K562 (cell line): ENCODE results near the gene IL5. TPM values are rescaled to one million over a fixed set of nuclear protein-coding genes. Genes with fewer than 3 reads are reported as not detected.

ENCODE experiments used
- ATAC-seq: fragments of 200-7000 bp; cut with Tn5 transposase; 3 replicates; pipeline ENCODE4 v1.9.1; 2020; ENCODE audit warnings: moderate library complexity
- BruUV-seq: library from RNA; stranded (reverse); fragments of 400-500 nt; replicated peaks from 2 replicates; lab custom pipeline; 2021; lab: Mats Ljungman, UMichigan
- CTCF ChIA-PET: fragments of 300-600 bp; formaldehyde crosslinking; extraction: SDS; loops from one replicate; lab custom pipeline; 2021; ENCODE audit warnings: low intra/inter-chr PET ratio; lab: Yijun Ruan, JAX
- POLR2A ChIA-PET: fragments of 300-600, 350-650 bp; sonication (Branson Sonifier 250); formaldehyde crosslinking; extraction: SDS; loops from one replicate; lab custom pipeline; 2021; ENCODE audit warnings: antibody characterized with exemption, inconsistent platforms; lab: Yijun Ruan, JAX
- DNase-seq, 4 experiments: peaks; one replicate each; pipeline versions ENCODE4 v3.0.0 to v3.0.0-alpha.2; 2011 to 2018; ENCODE audit warnings: low spot score in 3 of 4, mixed read lengths in 3 of 4; ENCODE audit errors: extremely low read depth in 1 of 4
- FAIRE-seq: peaks from 2 replicates; lab custom pipeline; 2011; peaks lifted over from hg19 to GRCh38; lab: Jason Lieb, UNC
- H2AFZ ChIP-seq: 2 replicates; pipeline ENCODE4 v1.6.0; 2011; ENCODE audit warnings: low read depth, low read length, control low read depth, inconsistent platforms
- H3K27ac ChIP-seq: fragments of 200-600 bp; 3 replicates; pipeline ENCODE4 v1.8.0; 2011; ENCODE audit warnings: low read depth, mild to moderate bottlenecking, control low read depth, inconsistent platforms, low read length, moderate library complexity, mixed read lengths; ENCODE audit errors: extremely low read depth
- H3K27me3 ChIP-seq, 2 experiments: fragments of 300-600 bp in 1 of 2; 2 replicates in 1 of 2; 3 replicates in 1 of 2; pipeline versions ENCODE4 v1.6.0 to v1.8.0; 2011; ENCODE audit warnings: inconsistent platforms in 2 of 2, low read length in 2 of 2, mild to moderate bottlenecking in 1 of 2, mixed read lengths in 1 of 2, moderate library complexity in 1 of 2; ENCODE audit not compliant: control insufficient read depth in 2 of 2, insufficient read depth in 2 of 2
- H3K36me3 ChIP-seq: fragments of 300-600 bp; 3 replicates; pipeline ENCODE4 v1.8.0; 2011; ENCODE audit warnings: mild to moderate bottlenecking, low read length, inconsistent platforms; ENCODE audit not compliant: control insufficient read depth, insufficient read depth
- H3K4me1 ChIP-seq, 2 experiments: fragments of 200-600 bp in 1 of 2; replicated peaks in 1 of 2; 2 replicates in 1 of 2; 3 replicates in 1 of 2; pipeline versions ENCODE4 v1.5.1 to v1.8.0; 2011; ENCODE audit warnings: inconsistent platforms in 2 of 2, low read length in 2 of 2, mild to moderate bottlenecking in 1 of 2, mixed read lengths in 1 of 2, moderate library complexity in 1 of 2; ENCODE audit not compliant: control insufficient read depth in 2 of 2, insufficient read depth in 2 of 2
- H3K4me2 ChIP-seq: 2 replicates; pipeline ENCODE4 v1.6.1; 2011; ENCODE audit warnings: low read length, control low read depth, inconsistent platforms, mixed read lengths; ENCODE audit not compliant: insufficient read depth
- H3K4me3 ChIP-seq: fragments of 200-600 bp; sonication (generic), shearing (Covaris generic); 2 replicates; pipeline ENCODE4 v1.5.1; 2016; ENCODE audit warnings: control low read depth, inconsistent platforms
- H3K79me2 ChIP-seq: fragments of 200-600 bp; 3 replicates; pipeline ENCODE4 v1.8.0; 2011; ENCODE audit warnings: low read length, inconsistent platforms; ENCODE audit not compliant: control insufficient read depth, insufficient read depth
- H3K9ac ChIP-seq, 2 experiments: 2 replicates each; pipeline versions ENCODE4 v1.6.0 to v1.6.1; 2011; ENCODE audit warnings: low read depth in 2 of 2, low read length in 2 of 2, control low read depth in 1 of 2, inconsistent platforms in 1 of 2, mild to moderate bottlenecking in 1 of 2, mixed read lengths in 1 of 2; ENCODE audit not compliant: insufficient read depth in 1 of 2
- H3K9me1 ChIP-seq: one replicate; pipeline ENCODE4 v1.6.0; 2011; ENCODE audit warnings: inconsistent platforms, mild to moderate bottlenecking, low read length, moderate library complexity; ENCODE audit not compliant: control insufficient read depth, insufficient read depth
- H3K9me3 ChIP-seq: replicated peaks from 2 replicates; pipeline ENCODE4 v1.5.1; 2011; ENCODE audit warnings: low read depth, low read length, inconsistent platforms; ENCODE audit not compliant: control insufficient read depth, insufficient read depth
- H4K20me1 ChIP-seq: replicated peaks from 2 replicates; pipeline ENCODE4 v1.6.1; 2011; ENCODE audit warnings: low read length, inconsistent platforms, mixed read lengths; ENCODE audit not compliant: control insufficient read depth, insufficient read depth
- BCOR ChIP-seq: fragments of 450-650 bp; IDR thresholded peaks from 2 replicates; pipeline ENCODE4 v1.6.1; 2016
- CBFA2T2 ChIP-seq: fragments of 450-650 bp; conservative IDR thresholded peaks from 2 replicates; pipeline ENCODE4 v1.6.1; 2017; ENCODE audit warnings: mild to moderate bottlenecking
- CCNT2 ChIP-seq: IDR thresholded peaks from 2 replicates; pipeline ENCODE4 v1.6.1; 2011; ENCODE audit warnings: borderline replicate concordance, low read depth, mild to moderate bottlenecking, moderate library complexity, mixed read lengths, low read length; ENCODE audit not compliant: insufficient read length; ENCODE audit errors: extremely low read depth
- HNRNPK ChIP-seq: fragments of 200-400 bp; formaldehyde crosslinking; IDR thresholded peaks from one replicate; pipeline ENCODE4 v1.6.1; 2018; ENCODE audit warnings: mild to moderate bottlenecking, low read depth, low read length; ENCODE audit not compliant: poor library complexity, severe bottlenecking
- HOMEZ ChIP-seq: fragments of 250-450 bp; sonication (Bioruptor Pico); IDR thresholded peaks from 2 replicates; pipeline ENCODE4 v1.4.0; 2020; ENCODE audit warnings: mild to moderate bottlenecking, moderate library complexity
- KDM1A ChIP-seq, 2 experiments: fragments of 450-650 bp; IDR thresholded peaks; 2 replicates each; pipeline ENCODE4 v1.6.1; 2016; ENCODE audit warnings: mild to moderate bottlenecking in 2 of 2
- MBD1 ChIP-seq: fragments of 250-450 bp; sonication (Bioruptor Pico); IDR thresholded peaks from 2 replicates; pipeline ENCODE4 v1.8.0; 2022; ENCODE audit warnings: inconsistent platforms
- MXD1 ChIP-seq: fragments of 250-450 bp; sonication (Bioruptor Pico); IDR thresholded peaks from 2 replicates; pipeline ENCODE4 v1.8.0; 2021; ENCODE audit warnings: borderline replicate concordance, mild to moderate bottlenecking, moderate library complexity; ENCODE audit not compliant: poor library complexity, severe bottlenecking
- TBP ChIP-seq: optimal IDR thresholded peaks from 2 replicates; pipeline ENCODE3; 2011; ENCODE audit warnings: low read depth, low read length, improper control_type of control experiment
- TRIM25 ChIP-seq: fragments of 450-650 bp; IDR thresholded peaks from 2 replicates; pipeline ENCODE4 v1.7.0; 2016; ENCODE audit warnings: borderline replicate concordance
- ZBTB5 ChIP-seq: fragments of 450-650 bp; IDR thresholded peaks from 2 replicates; pipeline ENCODE4 v1.6.1; 2017; ENCODE audit warnings: antibody characterized with exemption
- ZBTB7A ChIP-seq: IDR thresholded peaks from 2 replicates; pipeline ENCODE4 v1.6.1; 2011; ENCODE audit warnings: low read depth, mild to moderate bottlenecking, low read length, moderate library complexity, borderline replicate concordance; ENCODE audit not compliant: control insufficient read depth
- ZNF436 ChIP-seq: fragments of 250-450, 450-650 bp; sonication (Bioruptor Pico); formaldehyde crosslinking; IDR thresholded peaks from 2 replicates; pipeline ENCODE4 v1.7.0; 2020; ENCODE audit warnings: mild to moderate bottlenecking
- ZNF695 ChIP-seq: fragments of 450-650 bp; formaldehyde crosslinking; IDR thresholded peaks from 2 replicates; pipeline ENCODE4 v1.4.0; 2020; ENCODE audit warnings: mild to moderate bottlenecking, moderate library complexity
- WGBS: fragments of 100-300 bp; shearing (Covaris generic); methylation state at CpG from one replicate; pipeline ENCODE4 v1.1.6; 2016; ENCODE audit warnings: low coverage, mixed read lengths; ENCODE audit not compliant: insufficient coverage; ENCODE audit errors: missing lambda C conversion rate; 5-methylcytosine and 5-hydroxymethylcytosine counted together
- in situ Hi-C: fragments of 300-500 bp; cut with MboI; formaldehyde crosslinking; loops from 4 replicates; pipeline ENCODE4 v1.15.0; 2018; ENCODE audit warnings: inconsistent platforms, mixed read lengths
- intact Hi-C: fragments of 100-400 bp; cut with micrococcal nuclease; formaldehyde crosslinking; loops from 2 replicates; pipeline ENCODE4 v1.14.2; 2022
- polyA plus RNA-seq, 8 experiments: library from polyadenylated mRNA; depleted of rRNA in 4 of 8; stranded (reverse) in 5 of 8; unstranded in 3 of 8; fragments of >200 nt; fragmentation: Nextera tagmentation in 2 of 8; fragmentation: Illumina TruSeq in 1 of 8; extraction: Ambion mirVana in 2 of 8; extraction: Trizol in 1 of 8; gene quantifications; 2 replicates each; pipeline versions ENCODE4 v1.2.1 to v1.2.3, GENCODE V29; 2011 to 2014; ENCODE audit warnings: inconsistent platforms in 1 of 8, missing spikeins in 1 of 8
- total RNA-seq, 7 experiments: library from RNA; depleted of rRNA in 6 of 7; stranded (reverse); fragments of >200 nt in 6 of 7; fragmentation: Illumina TruSeq in 2 of 7; extraction: Trizol in 2 of 7; gene quantifications; 2 replicates each; pipeline versions ENCODE4 v1.2.1 to v1.2.3, GENCODE V29; 2011 to 2021; ENCODE audit warnings: low replicate concordance in 1 of 7

IL5 gene
- total and polyA plus RNA-seq, 9 of the 15 experiments (the other 6 are each of a cell fraction or from before 2014, with no cell fraction given), result 0.44 TPM; not detected in 8

- in situ Hi-C loops, result no loop called here
- FAIRE-seq (no peak), ATAC-seq (no peak), DNase-seq (no peak)
- Histone ChIP-seq H3K9me1 (no peaks in the 10 kb centered on the region), H2AFZ (no peak overlapping the region), H3K27me3 (no peaks in the 10 kb centered on the region), H3K4me2 (no peak overlapping the region), H3K9ac (no peak overlapping the region), H3K9me3 (no peaks in the 10 kb centered on the region), H3K27ac (no peak overlapping the region), H4K20me1 (no peaks in the 10 kb centered on the region), H3K79me2 (peaks cover 48% of the 10 kb centered on the region), H3K36me3 (peaks cover 87% of the 10 kb centered on the region), H3K4me1 (no peaks in the 10 kb centered on the region), H3K4me3 (no peak overlapping the region)
- ChIA-PET CTCF (no interaction called here), POLR2A (interaction anchor here (0.7 to 2.7 kb wide), 3 partner anchors 8 to 10 kb away, joined by 3 to 8 read pairs (median 3); partner anchors contain the start of gene RAD50)
- intact Hi-C loops, result no loop called here
- BruUV-seq, result no TSS peak
- WGBS, result 92% methylated on average over 1 of the region's 1 CpG
- no peak for TF ChIP-seq MXD1 (CRISPR knock-in tag)
- no peak for TF ChIP-seq TRIM25
- no peak for TF ChIP-seq TBP
- TF ChIP-seq MBD1, result no peak
- TF ChIP-seq CCNT2, result no peak
- no peak for TF ChIP-seq HNRNPK
- TF ChIP-seq BCOR, result no peak
- no peak for TF ChIP-seq HOMEZ
- no peak for TF ChIP-seq ZNF436 (CRISPR knock-in tag)
- TF ChIP-seq ZBTB5, result no peak
- TF ChIP-seq CBFA2T2, result no peak
- TF ChIP-seq ZBTB7A, result no peak
- TF ChIP-seq ZNF695, result no peak
- TF ChIP-seq KDM1A (IDR thresholded peaks at IDR 0.05), result no peak
Measured at GRCh38 chr5:132566657-132567056, 23.3 kb upstream of the IL5 start.
